Mesendoderm (in vitro differentiated cells): ENCODE data around the gene FAM171A2.
"Not testable (repeated sequence)": the region's sequence is repeated elsewhere in the genome, so short reads cannot be mapped to it uniquely, and the experiment has no call there.

Source experiments
- DNase-seq: peaks from one replicate; pipeline ENCODE4 v3.0.0; 2013
- H2AK5ac ChIP-seq: 2 replicates; pipeline ENCODE4 v1.6.1; 2013; ENCODE audit warnings: low read length, inconsistent platforms
- H2BK120ac ChIP-seq: 2 replicates; pipeline ENCODE4 v1.6.1; 2013; ENCODE audit warnings: low read depth, mild to moderate bottlenecking, low read length, moderate library complexity, mixed read lengths
- H2BK15ac ChIP-seq: replicated peaks from 2 replicates; pipeline ENCODE4 v1.6.1; 2013; ENCODE audit warnings: low read depth, mild to moderate bottlenecking, moderate library complexity
- H2BK5ac ChIP-seq: 2 replicates; pipeline ENCODE4 v1.6.1; 2013; ENCODE audit warnings: low read length, inconsistent platforms
- H3K18ac ChIP-seq: 2 replicates; pipeline ENCODE4 v1.6.1; 2013; ENCODE audit warnings: mild to moderate bottlenecking, low read length, mixed read lengths
- H3K23ac ChIP-seq: one replicate; pipeline ENCODE4 v1.6.1; 2013; ENCODE audit warnings: low read length
- H3K27ac ChIP-seq: 2 replicates; pipeline ENCODE4 v1.5.1; 2013; ENCODE audit warnings: low read depth, mild to moderate bottlenecking, inconsistent platforms, low read length, moderate library complexity
- H3K27me3 ChIP-seq: 2 replicates; pipeline ENCODE4 v1.6.1; 2013; ENCODE audit warnings: low read length, control low read depth, mild to moderate bottlenecking, inconsistent platforms; ENCODE audit not compliant: insufficient read depth, poor library complexity
- H3K36me3 ChIP-seq: 2 replicates; pipeline ENCODE4 v1.6.1; 2013; ENCODE audit warnings: low read length, inconsistent platforms; ENCODE audit not compliant: control insufficient read depth, insufficient read depth
- H3K4ac ChIP-seq: one replicate; pipeline ENCODE4 v1.6.1; 2013; ENCODE audit warnings: low read depth, mild to moderate bottlenecking, low read length, moderate library complexity
- H3K4me1 ChIP-seq: 2 replicates; pipeline ENCODE4 v1.6.1; 2013; ENCODE audit warnings: low read depth, low read length, inconsistent platforms; ENCODE audit not compliant: control insufficient read depth
- H3K4me2 ChIP-seq: 2 replicates; pipeline ENCODE4 v1.6.1; 2013; ENCODE audit warnings: low read length
- H3K4me3 ChIP-seq: 2 replicates; pipeline ENCODE4 v1.5.1; 2013; ENCODE audit warnings: mild to moderate bottlenecking, low read length
- H3K56ac ChIP-seq: one replicate; pipeline ENCODE4 v1.6.1; 2013; ENCODE audit warnings: low read length
- H3K79me1 ChIP-seq: 2 replicates; pipeline ENCODE4 v1.6.1; 2013; ENCODE audit warnings: low read length, inconsistent platforms
- H3K79me2 ChIP-seq: 2 replicates; pipeline ENCODE4 v1.6.1; 2013; ENCODE audit warnings: mild to moderate bottlenecking, low read length; ENCODE audit not compliant: control insufficient read depth, insufficient read depth
- H3K9ac ChIP-seq: 2 replicates; pipeline ENCODE4 v1.6.1; 2013; ENCODE audit warnings: low read length, inconsistent platforms
- H4K5ac ChIP-seq: one replicate; pipeline ENCODE4 v1.6.1; 2013; ENCODE audit warnings: low read length
- H4K8ac ChIP-seq: one replicate; pipeline ENCODE4 v1.6.1; 2013; ENCODE audit warnings: low read depth, mild to moderate bottlenecking, control low read depth, low read length, moderate library complexity
- WGBS: extraction: QIAGEN DNeasy Blood & Tissue Kit; methylation state at CpG from one replicate; pipeline ENCODE4 v1.1.7; 2013; ENCODE audit warnings: low lambda C conversion rate, missing lambda C conversion rate; ENCODE audit not compliant: insufficient coverage; ENCODE audit errors: extremely low coverage; 5-methylcytosine and 5-hydroxymethylcytosine counted together

The FAM171A2 gene

DNA sequence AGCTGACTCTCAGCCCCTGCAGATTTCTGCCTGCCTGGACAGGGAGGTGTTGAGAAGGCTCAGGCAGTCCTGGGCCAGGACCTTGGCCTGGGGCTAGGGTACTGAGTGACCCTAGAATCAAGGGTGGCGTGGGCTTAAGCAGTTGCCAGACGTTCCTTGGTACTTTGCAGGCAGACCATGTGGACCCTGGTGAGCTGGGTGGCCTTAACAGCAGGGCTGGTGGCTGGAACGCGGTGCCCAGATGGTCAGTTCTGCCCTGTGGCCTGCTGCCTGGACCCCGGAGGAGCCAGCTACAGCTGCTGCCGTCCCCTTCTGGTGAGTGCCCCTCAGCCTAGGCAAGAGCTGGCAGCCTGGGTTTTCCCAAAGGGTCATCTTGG lies 14.7 kb downstream of the FAM171A2 start:
- no peaks in the 10 kb centered on the region for H3K36me3 ChIP-seq
- no peak overlapping the region for H2AK5ac ChIP-seq
- no peak overlapping the region for H4K8ac ChIP-seq
- H2BK120ac ChIP-seq = no peak overlapping the region
- no peak overlapping the region for H3K4ac ChIP-seq
- no peaks in the 10 kb centered on the region for H3K27me3 ChIP-seq
- H3K4me2 ChIP-seq = no peak overlapping the region
- H4K5ac ChIP-seq = no peak overlapping the region
- no peak overlapping the region for H3K4me3 ChIP-seq
- H3K9ac ChIP-seq = no peak overlapping the region
- WGBS = no CpG with 5 or more reads among the region's 6 CpGs
- no peaks in the 10 kb centered on the region for H3K4me1 ChIP-seq
- no peak overlapping the region for H2BK15ac ChIP-seq
- no peak overlapping the region for H3K56ac ChIP-seq
- H3K18ac ChIP-seq = no peak overlapping the region
- H3K79me1 ChIP-seq = peaks cover 2% of the 10 kb centered on the region
- no peak overlapping the region for H3K27ac ChIP-seq
- no peak for DNase-seq
- H3K79me2 ChIP-seq = no peaks in the 10 kb centered on the region
- no peak overlapping the region for H3K23ac ChIP-seq
- H2BK5ac ChIP-seq = no peak overlapping the region

- H3K4me3 ChIP-seq = no peak overlapping the region
Measured at GRCh38 chr17:44348234-44348987, 15.2 kb downstream of the FAM171A2 start.

DNA sequence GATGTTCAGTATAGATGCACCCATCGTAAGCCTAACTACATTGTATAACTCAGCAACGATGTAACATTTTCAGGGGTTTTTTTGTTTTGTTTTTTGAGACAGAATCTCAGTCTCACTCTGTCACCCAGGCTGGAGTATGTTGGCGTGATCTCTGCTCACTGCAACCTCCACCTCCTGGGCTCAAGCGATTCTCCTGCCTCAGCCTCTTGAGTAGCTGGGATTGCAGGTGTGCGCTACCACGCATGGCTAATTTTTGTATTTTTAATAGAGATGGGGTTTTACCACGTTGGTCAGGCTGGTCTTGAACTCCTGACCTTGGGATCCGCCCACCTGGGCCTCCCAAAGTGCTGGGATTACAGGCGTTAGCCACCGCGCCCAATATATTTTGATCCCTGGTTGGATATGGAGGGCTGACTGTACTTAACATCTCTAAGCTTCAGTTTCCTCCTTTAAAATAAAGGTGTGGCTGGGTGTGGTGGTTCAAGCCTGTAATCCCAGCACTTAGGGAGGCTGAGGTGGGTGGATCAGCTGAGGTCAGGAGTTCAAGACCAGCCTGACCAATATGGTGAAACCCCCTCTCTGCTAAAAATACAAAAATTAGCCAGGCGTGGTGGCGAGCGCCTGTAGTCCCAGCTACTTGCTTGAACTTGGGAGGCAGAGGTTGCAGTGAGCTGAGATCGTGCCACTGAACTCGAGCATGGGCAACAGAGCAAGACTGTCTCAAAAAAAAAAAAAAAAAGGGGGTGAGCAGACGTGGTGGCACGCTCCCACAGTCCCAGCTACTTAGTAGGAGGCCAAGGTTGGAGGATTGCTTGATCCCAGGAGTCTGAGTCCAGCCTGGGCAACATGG lies 16.2 kb downstream of the FAM171A2 start:
- H3K23ac ChIP-seq, H3K79me1 ChIP-seq: not testable (repeated sequence)

More at GRCh38 chr17:44348234-44348987, 15.2 kb downstream of the FAM171A2 start:
- H3K79me2 ChIP-seq = no peaks in the 10 kb centered on the region
- H4K5ac ChIP-seq = no peak overlapping the region
- no peak overlapping the region for H3K23ac ChIP-seq
- WGBS = no CpG with 5 or more reads among the region's 9 CpGs
- H2AK5ac ChIP-seq = no peak overlapping the region
- no peaks in the 10 kb centered on the region for H3K27me3 ChIP-seq
- no peak overlapping the region for H2BK15ac ChIP-seq
- H3K4me1 ChIP-seq = no peaks in the 10 kb centered on the region
- no peak overlapping the region for H3K56ac ChIP-seq
- H3K4me2 ChIP-seq = no peak overlapping the region
- no peak for DNase-seq
- H3K4ac ChIP-seq = no peak overlapping the region
- no peaks in the 10 kb centered on the region for H3K36me3 ChIP-seq
- no peak overlapping the region for H3K18ac ChIP-seq
- no peak overlapping the region for H2BK120ac ChIP-seq
- H2BK5ac ChIP-seq = no peak overlapping the region
- no peak overlapping the region for H3K9ac ChIP-seq
- H3K27ac ChIP-seq = no peak overlapping the region
- H4K8ac ChIP-seq = no peak overlapping the region
- peaks cover 2% of the 10 kb centered on the region for H3K79me1 ChIP-seq

DNA sequence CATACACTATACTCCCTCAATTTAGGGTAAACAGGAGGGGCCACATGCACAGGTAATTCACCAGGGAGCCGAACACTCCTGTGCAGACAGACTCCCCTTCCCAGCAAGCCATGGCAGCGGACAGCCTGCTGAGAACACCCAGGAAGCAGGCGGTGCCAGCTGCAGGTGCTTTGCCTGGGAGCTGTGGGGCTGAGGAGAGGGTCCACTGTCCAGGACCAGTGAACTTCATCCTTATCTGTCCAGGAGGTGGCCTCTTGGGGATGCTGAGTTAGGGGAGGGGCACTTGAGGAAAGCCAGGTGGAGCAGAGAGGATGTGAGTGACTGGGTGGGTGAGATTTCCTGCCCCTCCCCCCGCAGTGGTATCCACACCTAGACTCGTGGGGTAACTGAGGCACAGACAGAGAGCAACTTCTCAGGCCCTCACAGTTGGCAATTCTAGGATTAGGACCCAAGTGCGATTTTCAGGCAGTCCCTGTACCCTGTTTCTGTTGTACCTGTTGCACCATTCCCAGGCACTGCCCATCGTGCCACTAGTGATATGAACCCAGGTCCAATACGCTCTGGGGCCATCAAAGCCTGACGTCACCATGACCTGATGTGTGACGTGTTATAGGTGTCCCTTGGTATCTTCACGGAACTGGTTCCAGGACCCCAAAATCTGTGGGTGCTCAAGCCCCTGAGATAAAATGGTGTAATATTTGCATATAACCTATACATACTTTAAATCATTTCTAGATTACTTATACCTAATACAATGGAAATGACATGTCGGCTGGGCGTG lies 17.4 kb downstream of the FAM171A2 start:
- Histone ChIP-seq H2BK15ac (no peak overlapping the region), H2BK120ac (no peak overlapping the region), H3K4me1 (no peaks in the 10 kb centered on the region), H3K4ac (no peak overlapping the region), H3K79me1 (peaks cover 2% of the 10 kb centered on the region), H2AK5ac (no peak overlapping the region), H2BK5ac (no peak overlapping the region), H3K4me2 (no peak overlapping the region), H3K18ac (no peak overlapping the region), H3K23ac (no peak overlapping the region), H3K27me3 (no peaks in the 10 kb centered on the region), H3K79me2 (no peaks in the 10 kb centered on the region), H3K4me3 (no peak overlapping the region), H3K9ac (no peak overlapping the region), H4K8ac (no peak overlapping the region), H3K56ac (no peak overlapping the region), H3K36me3 (no peaks in the 10 kb centered on the region), H4K5ac (no peak overlapping the region), H3K27ac (no peak overlapping the region)
- no peak for DNase-seq
- WGBS = no CpG with 5 or more reads among the region's 13 CpGs

More for the DNA sequence above, 16.2 kb downstream of the FAM171A2 start:
- not testable (repeated sequence) for H3K56ac ChIP-seq, H3K4me2 ChIP-seq, H3K4me3 ChIP-seq, H3K9ac ChIP-seq, H3K18ac ChIP-seq, H2AK5ac ChIP-seq, H2BK15ac ChIP-seq, H3K4me1 ChIP-seq, H2BK5ac ChIP-seq, DNase-seq, H3K4ac ChIP-seq, H3K27ac ChIP-seq, H2BK120ac ChIP-seq, H3K27me3 ChIP-seq, H4K5ac ChIP-seq, H3K79me2 ChIP-seq, H4K8ac ChIP-seq, H3K36me3 ChIP-seq
- no CpG with 5 or more reads among the region's 18 CpGs for WGBS

- Histone ChIP-seq H4K5ac (no peak overlapping the region), H3K36me3 (no peaks in the 10 kb centered on the region), H3K27ac (no peak overlapping the region)
Measured at GRCh38 chr17:44345454-44346026, 18.1 kb downstream of the FAM171A2 start.

More at GRCh38 chr17:44345454-44346026, 18.1 kb downstream of the FAM171A2 start:
- Histone ChIP-seq H3K4me2 (peak overlapping the region; percentile 98), H3K23ac (peak overlapping the region; percentile 66), H3K79me1 (peaks cover 2% of the 10 kb centered on the region), H3K9ac (peak overlapping the region; percentile 83), H3K27me3 (no peaks in the 10 kb centered on the region), H3K79me2 (no peaks in the 10 kb centered on the region), H2BK120ac (no peak overlapping the region), H3K56ac (peak overlapping the region; percentile 92), H3K18ac (no peak overlapping the region), H3K4me3 (peak overlapping the region; percentile 74), H2BK15ac (no peak overlapping the region), H4K8ac (no peak overlapping the region), H3K4ac (no peak overlapping the region), H2BK5ac (no peak overlapping the region), H2AK5ac (no peak overlapping the region), H3K4me1 (no peaks in the 10 kb centered on the region)
- peak; percentile 89 for DNase-seq
- no CpG with 5 or more reads among the region's 21 CpGs for WGBS
